Osteocyte (in vitro differentiated cells): ENCODE results near the gene UNC13A. TPM values are rescaled to one million over a fixed set of nuclear protein-coding genes. Genes with fewer than 3 reads are reported as not detected.
"Not testable (repeated sequence)": the region's sequence is repeated elsewhere in the genome, so short reads cannot be mapped to it uniquely, and the experiment has no call there.

ENCODE experiments used
- DNase-seq: peaks from one replicate; pipeline ENCODE4 v3.0.0; 2021; ENCODE audit warnings: mixed read lengths; ENCODE audit not compliant: unreplicated experiment; ENCODE audit errors: extremely low spot score
- H3K27ac Mint-ChIP-seq: one replicate; pipeline ENCODE4 v1.8.0; 2021; ENCODE audit warnings: mild to moderate bottlenecking, mixed read lengths; ENCODE audit not compliant: unreplicated experiment
- H3K27me3 Mint-ChIP-seq: one replicate; pipeline ENCODE4 v1.8.0; 2021; ENCODE audit warnings: mixed read lengths; ENCODE audit not compliant: unreplicated experiment
- H3K36me3 Mint-ChIP-seq: one replicate; pipeline ENCODE4 v1.8.0; 2021; ENCODE audit warnings: mixed read lengths; ENCODE audit not compliant: unreplicated experiment
- H3K4me1 Mint-ChIP-seq: one replicate; pipeline ENCODE4 v1.8.0; 2021; ENCODE audit warnings: mixed read lengths; ENCODE audit not compliant: unreplicated experiment
- H3K4me3 Mint-ChIP-seq: one replicate; pipeline ENCODE4 v1.8.0; 2021; ENCODE audit warnings: mild to moderate bottlenecking, moderate library complexity, mixed read lengths; ENCODE audit not compliant: unreplicated experiment
- H3K9me3 Mint-ChIP-seq: one replicate; pipeline ENCODE4 v1.8.0; 2021; ENCODE audit warnings: mixed read lengths; ENCODE audit not compliant: unreplicated experiment
- total RNA-seq: library from RNA; stranded (reverse); gene quantifications from 2 replicates; pipeline ENCODE4 v1.2.1, GENCODE V29; 2021
- TF ChIP-seq, protein P1 (sequence below): fragments of 200-600 bp; sonication (generic); IDR thresholded peaks from 2 replicates; pipeline ENCODE4 v1.5.0; 2021; ENCODE audit warnings: antibody characterized with exemption, mild to moderate bottlenecking, moderate library complexity

The UNC13A gene
- total RNA-seq, 1 donor from 2014 or later, result 1.6 TPM

DNA sequence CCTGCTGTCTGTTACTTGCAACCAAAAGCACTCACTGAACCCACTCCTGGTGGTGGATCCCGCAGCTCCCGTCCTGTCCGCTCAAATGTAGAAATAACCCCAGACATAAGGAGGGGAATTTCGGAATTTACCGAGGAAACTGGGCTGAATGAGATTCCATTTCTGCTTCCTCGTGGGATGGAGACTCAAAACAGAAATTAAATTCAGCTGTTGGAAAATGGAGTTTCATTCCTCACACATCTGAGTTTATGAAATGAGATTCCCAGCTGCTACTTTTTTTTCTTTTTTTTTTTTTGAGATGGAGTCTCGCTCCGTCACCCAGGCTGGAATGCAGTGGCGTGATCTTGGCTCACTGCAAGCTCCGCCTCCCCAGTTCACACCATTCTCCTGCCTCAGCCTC lies 88.4 kb downstream of the UNC13A start:
- DNase-seq, result no peak
- no peaks in the 10 kb centered on the region for H3K9me3 Mint-ChIP-seq
- H3K4me1 Mint-ChIP-seq, result no peaks in the 10 kb centered on the region
- no peak overlapping the region for H3K27ac Mint-ChIP-seq
- no peak overlapping the region for H3K4me3 Mint-ChIP-seq
- TF ChIP-seq, protein P1, sequence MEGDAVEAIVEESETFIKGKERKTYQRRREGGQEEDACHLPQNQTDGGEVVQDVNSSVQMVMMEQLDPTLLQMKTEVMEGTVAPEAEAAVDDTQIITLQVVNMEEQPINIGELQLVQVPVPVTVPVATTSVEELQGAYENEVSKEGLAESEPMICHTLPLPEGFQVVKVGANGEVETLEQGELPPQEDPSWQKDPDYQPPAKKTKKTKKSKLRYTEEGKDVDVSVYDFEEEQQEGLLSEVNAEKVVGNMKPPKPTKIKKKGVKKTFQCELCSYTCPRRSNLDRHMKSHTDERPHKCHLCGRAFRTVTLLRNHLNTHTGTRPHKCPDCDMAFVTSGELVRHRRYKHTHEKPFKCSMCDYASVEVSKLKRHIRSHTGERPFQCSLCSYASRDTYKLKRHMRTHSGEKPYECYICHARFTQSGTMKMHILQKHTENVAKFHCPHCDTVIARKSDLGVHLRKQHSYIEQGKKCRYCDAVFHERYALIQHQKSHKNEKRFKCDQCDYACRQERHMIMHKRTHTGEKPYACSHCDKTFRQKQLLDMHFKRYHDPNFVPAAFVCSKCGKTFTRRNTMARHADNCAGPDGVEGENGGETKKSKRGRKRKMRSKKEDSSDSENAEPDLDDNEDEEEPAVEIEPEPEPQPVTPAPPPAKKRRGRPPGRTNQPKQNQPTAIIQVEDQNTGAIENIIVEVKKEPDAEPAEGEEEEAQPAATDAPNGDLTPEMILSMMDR, result no peak
- no peaks in the 10 kb centered on the region for H3K36me3 Mint-ChIP-seq
- peaks cover 27% of the 10 kb centered on the region for H3K27me3 Mint-ChIP-seq

GRCh38 chr19:17598953-17599352 lies 89.2 kb downstream of the UNC13A start:
- H3K36me3 Mint-ChIP-seq, result no peaks in the 10 kb centered on the region
- TF ChIP-seq, protein P1, result no peak
- no peak overlapping the region for H3K4me3 Mint-ChIP-seq
- no peaks in the 10 kb centered on the region for H3K9me3 Mint-ChIP-seq
- peaks cover 25% of the 10 kb centered on the region for H3K27me3 Mint-ChIP-seq
- H3K27ac Mint-ChIP-seq, result no peak overlapping the region
- no peaks in the 10 kb centered on the region for H3K4me1 Mint-ChIP-seq
- DNase-seq, result no peak

- H3K4me1 Mint-ChIP-seq, H3K9me3 Mint-ChIP-seq, DNase-seq, H3K27ac Mint-ChIP-seq, H3K4me3 Mint-ChIP-seq, H3K36me3 Mint-ChIP-seq: not testable (repeated sequence)
- peaks cover 21% of the 10 kb centered on the region for H3K27me3 Mint-ChIP-seq
Measured at GRCh38 chr19:17598063-17598462, 90.1 kb downstream of the UNC13A start.

GRCh38 chr19:17594296-17594695 lies 93.9 kb downstream of the UNC13A start:
- not testable (repeated sequence) for H3K4me1 Mint-ChIP-seq, H3K36me3 Mint-ChIP-seq, H3K27ac Mint-ChIP-seq, H3K9me3 Mint-ChIP-seq, H3K27me3 Mint-ChIP-seq, H3K4me3 Mint-ChIP-seq, DNase-seq

- H3K27me3 Mint-ChIP-seq, result peaks cover 5% of the 10 kb centered on the region
- no peak overlapping the region for H3K27ac Mint-ChIP-seq
- no peaks in the 10 kb centered on the region for H3K9me3 Mint-ChIP-seq
- DNase-seq, result no peak
- H3K4me1 Mint-ChIP-seq, result no peaks in the 10 kb centered on the region
- H3K36me3 Mint-ChIP-seq, result no peaks in the 10 kb centered on the region
- no peak overlapping the region for H3K4me3 Mint-ChIP-seq
- TF ChIP-seq, protein P1, result no peak
Measured at GRCh38 chr19:17590866-17591265, 97.3 kb downstream of the UNC13A start.

DNA sequence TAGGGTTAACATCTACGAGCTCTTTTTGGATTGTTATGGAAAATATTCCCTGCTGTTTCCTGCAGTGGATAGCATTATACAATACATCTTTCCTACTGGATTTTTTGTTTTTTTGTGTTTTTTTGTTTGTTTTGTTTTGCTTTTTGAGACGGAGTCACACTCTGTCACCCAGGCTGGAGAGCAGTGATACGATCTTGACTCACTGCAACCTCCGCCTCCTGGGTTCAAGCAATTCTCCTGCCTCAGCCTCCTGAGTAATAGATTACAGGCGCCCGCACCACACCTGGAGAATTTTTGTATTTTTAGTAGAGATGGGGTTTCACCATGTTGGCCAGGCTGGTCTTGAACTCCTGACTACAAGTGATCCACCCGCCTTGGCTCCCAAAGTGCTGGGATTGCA lies 102.8 kb downstream of the UNC13A start:
- H3K27me3 Mint-ChIP-seq, H3K4me3 Mint-ChIP-seq, H3K4me1 Mint-ChIP-seq, DNase-seq, H3K27ac Mint-ChIP-seq, H3K9me3 Mint-ChIP-seq: not testable (repeated sequence)
- H3K36me3 Mint-ChIP-seq, result peaks cover 11% of the 10 kb centered on the region

DNA sequence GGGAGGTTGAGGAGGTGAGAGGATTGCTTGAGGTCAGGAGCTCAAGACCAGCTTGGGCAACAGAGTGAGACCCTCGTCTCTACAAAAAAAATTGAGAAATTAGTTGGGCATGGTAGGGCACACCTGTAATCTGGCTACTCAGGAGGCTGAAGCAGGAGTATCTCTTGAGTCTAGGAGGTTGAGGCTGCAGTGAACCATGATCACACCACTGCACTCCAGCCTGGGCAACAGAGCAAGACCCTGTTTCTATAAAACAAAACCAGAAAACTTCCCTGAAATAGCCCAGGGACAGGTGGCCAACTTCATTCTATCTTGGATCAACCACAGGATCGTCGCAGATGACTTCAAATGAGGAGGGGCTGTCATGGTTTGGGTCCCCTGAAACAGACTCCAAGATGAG lies 104.0 kb downstream of the UNC13A start:
- H3K36me3 Mint-ChIP-seq, result peaks cover 22% of the 10 kb centered on the region
- no peaks in the 10 kb centered on the region for H3K9me3 Mint-ChIP-seq
- H3K27ac Mint-ChIP-seq, result no peak overlapping the region
- TF ChIP-seq, protein P1, result no peak
- H3K27me3 Mint-ChIP-seq, result peaks cover 5% of the 10 kb centered on the region
- no peak overlapping the region for H3K4me3 Mint-ChIP-seq
- H3K4me1 Mint-ChIP-seq, result peaks cover 1% of the 10 kb centered on the region
- DNase-seq, result no peak
